SK-N-MC (cell line): Measurements from ENCODE around the gene PITPNC1.

Experiments
- EZH2 ChIP-seq: fragments of 200-600 bp; sonication (generic); IDR thresholded peaks from one replicate; pipeline ENCODE4 v1.6.1; 2017; ENCODE audit warnings: antibody characterized with exemption
- FOXP2 ChIP-seq: optimal IDR thresholded peaks from 2 replicates; pipeline ENCODE3; 2011; ENCODE audit warnings: mild to moderate bottlenecking, moderate library complexity; ENCODE audit not compliant: insufficient read depth; ENCODE audit errors: extremely low read length, control extremely low read depth
- POLR2AphosphoS5 ChIP-seq: IDR thresholded peaks from 2 replicates; pipeline ENCODE4 v1.6.1; 2012; ENCODE audit warnings: mild to moderate bottlenecking, low read depth, low read length, borderline replicate concordance

- TF ChIP-seq EZH2 (no peak), POLR2AphosphoS5 (no peak), FOXP2 (no peak)
These were observed 256.7 kb downstream of the PITPNC1 start for GRCh38 chr17:67633751-67634211.
